Naive B cell (primary cell): ENCODE results near the gene MAP3K1. TPM values are rescaled to one million over a fixed set of nuclear protein-coding genes. Genes with fewer than 3 reads are reported as not detected.

Source experiments
- ATAC-seq, 2 donors: fragments of 150-1000 bp; cut with Tn5 transposase; 2 replicates each; pipeline ENCODE4 v1.10.0; 2021; ENCODE audit warnings: low read depth in 2 of 2, mild to moderate bottlenecking in 2 of 2, moderate library complexity in 2 of 2
- DNase-seq: peaks from one replicate; pipeline ENCODE4 v3.0.0; 2022
- H3K27ac Mint-ChIP-seq, 6 donors: one replicate each; pipeline ENCODE4 v1.8.0; 2020 to 2022; ENCODE audit warnings: mild to moderate bottlenecking in 6 of 6, mixed read lengths in 6 of 6, moderate library complexity in 5 of 6, inconsistent platforms in 2 of 6
- H3K27me3 Mint-ChIP-seq, 3 donors: one replicate each; pipeline ENCODE4 v1.8.0; 2021 to 2022; ENCODE audit warnings: mixed read lengths in 3 of 3, mild to moderate bottlenecking in 1 of 3
- H3K36me3 Mint-ChIP-seq, 2 donors: one replicate each; pipeline ENCODE4 v1.8.0; 2020 to 2022; ENCODE audit warnings: mixed read lengths in 2 of 2, inconsistent platforms in 1 of 2, mild to moderate bottlenecking in 1 of 2
- H3K4me1 Mint-ChIP-seq, 3 donors: one replicate each; pipeline ENCODE4 v1.8.0; 2020 to 2022; ENCODE audit warnings: mixed read lengths in 3 of 3, inconsistent platforms in 1 of 3, mild to moderate bottlenecking in 1 of 3, moderate library complexity in 1 of 3
- H3K4me3 Mint-ChIP-seq, 8 donors: one replicate each; pipeline ENCODE4 v1.8.0; 2020 to 2022; ENCODE audit warnings: mild to moderate bottlenecking in 8 of 8, mixed read lengths in 8 of 8, moderate library complexity in 8 of 8, inconsistent platforms in 2 of 8
- H3K9me3 Mint-ChIP-seq, 7 donors: one replicate each; pipeline ENCODE4 v1.8.0; 2020 to 2022; ENCODE audit warnings: mixed read lengths in 7 of 7, mild to moderate bottlenecking in 5 of 7, inconsistent platforms in 2 of 7, moderate library complexity in 1 of 7
- polyA plus RNA-seq, 6 donors: library from polyadenylated mRNA; unstranded; fragments of 300-500 nt; fragmentation: Illumina TruSeq; gene quantifications; one replicate each; pipeline ENCODE4 v1.2.3, GENCODE V29; 2021; ENCODE audit warnings: low read depth in 6 of 6

MAP3K1 gene
- polyA plus RNA-seq, 6 donors from 2014 or later = 39.8 to 106 (median 90.2) TPM

- peak overlapping the region; percentile 42 to 70 (median 60) for H3K4me3 Mint-ChIP-seq
- H3K4me1 Mint-ChIP-seq = peaks cover 85 to 98% (median 91%) of the 10 kb centered on the region in 3 donors
- H3K27ac Mint-ChIP-seq = peak overlapping the region; percentile 75 to 95 (median 88)
- no peaks in the 10 kb centered on the region for H3K9me3 Mint-ChIP-seq
- H3K27me3 Mint-ChIP-seq = no peaks in the 10 kb centered on the region
- no peaks in the 10 kb centered on the region for H3K36me3 Mint-ChIP-seq
- peak; percentile 57 for DNase-seq
- ATAC-seq = peak; percentile 58 to 68
These were observed 23.2 kb downstream of the MAP3K1 start for GRCh38 chr5:56838409-56839039.

- no peaks in the 10 kb centered on the region for H3K9me3 Mint-ChIP-seq
- H3K4me3 Mint-ChIP-seq = peak overlapping the region in 5 of 8 donors; percentile 42 to 70 (median 67)
- no peaks in the 10 kb centered on the region for H3K36me3 Mint-ChIP-seq
- H3K27me3 Mint-ChIP-seq = no peaks in the 10 kb centered on the region
- H3K4me1 Mint-ChIP-seq = peaks cover 84 to 98% (median 90%) of the 10 kb centered on the region in 3 donors
- H3K27ac Mint-ChIP-seq = peak overlapping the region; percentile 75 to 95 (median 88)
- no peak for DNase-seq
- ATAC-seq = no peak
These were observed 23.7 kb downstream of the MAP3K1 start for GRCh38 chr5:56839062-56839461.

- peak overlapping the region in 7 of 8 donors; percentile 74 to 91 (median 81) for H3K4me3 Mint-ChIP-seq
- H3K4me1 Mint-ChIP-seq = peaks cover 83 to 100% (median 91%) of the 10 kb centered on the region in 3 donors
- H3K36me3 Mint-ChIP-seq = no peaks in the 10 kb centered on the region
- ATAC-seq (peak; percentile 66 to 76), DNase-seq (peak; percentile 39)
- no peaks in the 10 kb centered on the region for H3K9me3 Mint-ChIP-seq
- H3K27ac Mint-ChIP-seq = peak overlapping the region; percentile 71 to 98 (median 90)
- no peaks in the 10 kb centered on the region for H3K27me3 Mint-ChIP-seq
These were observed 25.2 kb downstream of the MAP3K1 start for GRCh38 chr5:56840597-56840996.

- ATAC-seq = peak; percentile 61 to 63
- Mint-ChIP-seq H3K9me3 (no peaks in the 10 kb centered on the region), H3K4me1 (peaks cover 83 to 95% (median 93%) of the 10 kb centered on the region in 3 donors), H3K27me3 (no peaks in the 10 kb centered on the region), H3K27ac (peak overlapping the region; percentile 66 to 95 (median 80)), H3K36me3 (no peaks in the 10 kb centered on the region), H3K4me3 (peak overlapping the region; percentile 15 to 76 (median 43))
- DNase-seq = no peak
These were observed 29.9 kb downstream of the MAP3K1 start for GRCh38 chr5:56845277-56845676.

- DNase-seq = no peak
- no peak for ATAC-seq
- Mint-ChIP-seq H3K27ac (peak overlapping the region; percentile 66 to 95 (median 83)), H3K36me3 (no peaks in the 10 kb centered on the region), H3K9me3 (no peaks in the 10 kb centered on the region), H3K4me3 (peak overlapping the region in 5 of 8 donors; percentile 17 to 76 (median 42)), H3K4me1 (peaks cover 77 to 95% (median 94%) of the 10 kb centered on the region in 3 donors), H3K27me3 (no peaks in the 10 kb centered on the region)
These were observed 30.6 kb downstream of the MAP3K1 start for GRCh38 chr5:56845904-56846480.

GRCh38 chr5:56848206-56848605 lies 32.9 kb downstream of the MAP3K1 start:
- H3K4me1 Mint-ChIP-seq = peaks cover 68 to 92% (median 91%) of the 10 kb centered on the region in 3 donors
- no peaks in the 10 kb centered on the region for H3K9me3 Mint-ChIP-seq
- no peaks in the 10 kb centered on the region for H3K36me3 Mint-ChIP-seq
- peak overlapping the region in 4 of 6 donors; percentile 9 to 95 (median 54) for H3K27ac Mint-ChIP-seq
- peak overlapping the region in 4 of 8 donors; percentile 23 to 56 (median 44) for H3K4me3 Mint-ChIP-seq
- no peak for ATAC-seq
- H3K27me3 Mint-ChIP-seq = no peaks in the 10 kb centered on the region
- DNase-seq = no peak

- no peak for DNase-seq
- Mint-ChIP-seq H3K27me3 (no peaks in the 10 kb centered on the region), H3K4me1 (peaks cover 67 to 90% (median 90%) of the 10 kb centered on the region in 3 donors), H3K4me3 (peak overlapping the region in 6 of 8 donors; percentile 3 to 53 (median 50)), H3K27ac (peak overlapping the region in 5 of 6 donors; percentile 39 to 95 (median 81)), H3K36me3 (no peaks in the 10 kb centered on the region), H3K9me3 (no peaks in the 10 kb centered on the region)
- no peak for ATAC-seq
These were observed 34.3 kb downstream of the MAP3K1 start for GRCh38 chr5:56849671-56850070.

GRCh38 chr5:56850423-56850822 lies 35.1 kb downstream of the MAP3K1 start:
- Mint-ChIP-seq H3K27ac (peak overlapping the region; percentile 12 to 95 (median 79)), H3K4me1 (peaks cover 67 to 90% (median 90%) of the 10 kb centered on the region in 3 donors)

GRCh38 chr5:56851258-56851941 lies 36.1 kb downstream of the MAP3K1 start:
- DNase-seq (no peak), ATAC-seq (no peak)
- Mint-ChIP-seq H3K27ac (peak overlapping the region; percentile 6 to 91 (median 73)), H3K4me3 (peak overlapping the region; percentile 7 to 82 (median 60)), H3K4me1 (peaks cover 62 to 89% (median 87%) of the 10 kb centered on the region in 3 donors), H3K9me3 (no peaks in the 10 kb centered on the region), H3K27me3 (no peaks in the 10 kb centered on the region), H3K36me3 (no peaks in the 10 kb centered on the region)

More at GRCh38 chr5:56850423-56850822, 35.1 kb downstream of the MAP3K1 start:
- H3K4me3 Mint-ChIP-seq = peak overlapping the region in 4 of 8 donors; percentile 26 to 54 (median 44)
- no peaks in the 10 kb centered on the region for H3K9me3 Mint-ChIP-seq
- no peak for ATAC-seq
- DNase-seq = no peak
- no peaks in the 10 kb centered on the region for H3K36me3 Mint-ChIP-seq
- no peaks in the 10 kb centered on the region for H3K27me3 Mint-ChIP-seq

- H3K27me3 Mint-ChIP-seq = no peaks in the 10 kb centered on the region
- no peaks in the 10 kb centered on the region for H3K9me3 Mint-ChIP-seq
- ATAC-seq (no peak), DNase-seq (no peak)
- H3K36me3 Mint-ChIP-seq = no peaks in the 10 kb centered on the region
- peaks cover 59 to 85% (median 83%) of the 10 kb centered on the region in 3 donors for H3K4me1 Mint-ChIP-seq
- H3K4me3 Mint-ChIP-seq = peak overlapping the region; percentile 28 to 82 (median 60)
- H3K27ac Mint-ChIP-seq = peak overlapping the region in 5 of 6 donors; percentile 71 to 95 (median 84)
These were observed 37.1 kb downstream of the MAP3K1 start for GRCh38 chr5:56852228-56853000.

GRCh38 chr5:56853698-56854097 lies 38.3 kb downstream of the MAP3K1 start:
- Mint-ChIP-seq H3K27ac (peak overlapping the region; percentile 26 to 94 (median 85)), H3K4me1 (peaks cover 52 to 80% (median 79%) of the 10 kb centered on the region in 3 donors), H3K27me3 (no peaks in the 10 kb centered on the region), H3K36me3 (no peaks in the 10 kb centered on the region), H3K9me3 (no peaks in the 10 kb centered on the region), H3K4me3 (peak overlapping the region; percentile 13 to 87 (median 74))
- DNase-seq = peak; percentile 49
- ATAC-seq = peak; percentile 83 to 87

GRCh38 chr5:56854920-56855319 lies 39.6 kb downstream of the MAP3K1 start:
- Mint-ChIP-seq H3K9me3 (no peaks in the 10 kb centered on the region), H3K27ac (peak overlapping the region; percentile 53 to 96 (median 77)), H3K4me1 (peaks cover 46 to 68% (median 68%) of the 10 kb centered on the region in 3 donors), H3K36me3 (peaks cover 0 to under 1% of the 10 kb centered on the region in 2 donors), H3K4me3 (peak overlapping the region; percentile 13 to 87 (median 66)), H3K27me3 (no peaks in the 10 kb centered on the region)
- no peak for ATAC-seq
- no peak for DNase-seq
